GM12878 (cell line): ENCODE measurements around the gene SPATA16. TPM values are rescaled to one million over a fixed set of nuclear protein-coding genes. Genes with fewer than 3 reads are reported as not detected.
"Not testable (repeated sequence)": the region's sequence is repeated elsewhere in the genome, so short reads cannot be mapped to it uniquely, and the experiment has no call there.

Experiments used
- ATAC-seq: fragments of 200-7000 bp; cut with Tn5 transposase; 3 replicates; pipeline ENCODE4 v1.9.1; 2020; ENCODE audit warnings: mild to moderate bottlenecking, moderate library complexity
- BruUV-seq: library from RNA; stranded (reverse); fragments of 400-500 nt; replicated peaks from 2 replicates; lab custom pipeline; 2021; lab: Mats Ljungman, UMichigan
- CTCF ChIA-PET: fragments of 300-600 bp; sonication (Branson Sonifier 250); formaldehyde crosslinking; extraction: SDS; loops from one replicate; lab custom pipeline; 2021; ENCODE audit warnings: inconsistent platforms; lab: Yijun Ruan, JAX
- POLR2A ChIA-PET: fragments of 350-600 bp; formaldehyde crosslinking; extraction: SDS; loops from one replicate; lab custom pipeline; 2021; ENCODE audit warnings: inconsistent platforms; lab: Charles Lee
- RAD21 ChIA-PET: fragments of 300-600 bp; sonication (Branson Sonifier 250); formaldehyde crosslinking; loops from one replicate; lab custom pipeline; 2023; ENCODE audit warnings: antibody characterized with exemption; ENCODE audit not compliant: unreplicated experiment; lab: Charles Lee
- SMC1A ChIA-PET: fragments of 300-600 bp; sonication (Branson Sonifier 250); formaldehyde crosslinking; loops from one replicate; lab custom pipeline; 2023; ENCODE audit not compliant: unreplicated experiment, uncharacterized antibody; lab: Charles Lee
- DNase-seq: peaks from one replicate; pipeline ENCODE4 v3.0.0-alpha.2; 2011; ENCODE audit warnings: low read depth, low spot score
- FAIRE-seq: peaks from 3 replicates; lab custom pipeline; 2011; peaks lifted over from hg19 to GRCh38; lab: Jason Lieb, UNC
- H2AFZ ChIP-seq: 2 replicates; pipeline ENCODE4 v1.6.0; 2011; ENCODE audit warnings: low read depth, low read length, control low read depth; ENCODE audit not compliant: control insufficient read depth
- H3K27ac ChIP-seq: 2 replicates; pipeline ENCODE4 v1.5.1; 2011; ENCODE audit warnings: control low read depth; ENCODE audit not compliant: control insufficient read depth, insufficient read depth
- H3K27me3 ChIP-seq, 2 experiments: replicated peaks in 1 of 2; 2 replicates each; pipeline versions ENCODE4 v1.6.0 to v1.6.1; 2011; ENCODE audit warnings: low read length in 1 of 2; ENCODE audit not compliant: control insufficient read depth in 2 of 2, insufficient read depth in 2 of 2
- H3K36me3 ChIP-seq, 2 experiments: 2 replicates each; pipeline ENCODE4 v1.5.1; 2011; ENCODE audit warnings: low read length in 1 of 2; ENCODE audit not compliant: control insufficient read depth in 2 of 2, insufficient read depth in 2 of 2
- H3K4me1 ChIP-seq: 2 replicates; pipeline ENCODE4 v1.6.1; 2011; ENCODE audit warnings: mild to moderate bottlenecking, low read length, moderate library complexity, mixed read lengths; ENCODE audit not compliant: control insufficient read depth, insufficient read depth
- H3K4me2 ChIP-seq: 2 replicates; pipeline ENCODE4 v1.6.0; 2011; ENCODE audit warnings: control low read depth; ENCODE audit not compliant: control insufficient read depth, insufficient read depth
- H3K4me3 ChIP-seq: fragments of 200-600 bp; sonication (generic); 2 replicates; pipeline ENCODE4 v1.5.1; 2016
- H3K79me2 ChIP-seq: 2 replicates; pipeline ENCODE4 v1.6.0; 2011; ENCODE audit warnings: low read length; ENCODE audit not compliant: control insufficient read depth, insufficient read depth
- H3K9ac ChIP-seq: 2 replicates; pipeline ENCODE4 v1.8.0; 2011; ENCODE audit warnings: low read length, control low read depth, mixed read lengths; ENCODE audit not compliant: control insufficient read depth, insufficient read depth
- H3K9me3 ChIP-seq: replicated peaks from 3 replicates; pipeline ENCODE4 v1.5.1; 2011; ENCODE audit warnings: mild to moderate bottlenecking, low read length; ENCODE audit not compliant: control insufficient read depth, insufficient read depth
- H4K20me1 ChIP-seq: 2 replicates; pipeline ENCODE4 v1.6.0; 2011; ENCODE audit not compliant: control insufficient read depth, insufficient read depth
- DPF2 ChIP-seq: fragments of 450-650 bp; IDR thresholded peaks from 2 replicates; pipeline ENCODE4 v1.6.1; 2017; ENCODE audit warnings: mild to moderate bottlenecking
- HDAC2 ChIP-seq: fragments of 200-600 bp; sonication (generic); IDR thresholded peaks from 2 replicates; pipeline ENCODE4 v1.6.1; 2017
- NFYA ChIP-seq: IDR thresholded peaks from 2 replicates; pipeline ENCODE4 v1.6.1; 2011; ENCODE audit warnings: low read depth, mild to moderate bottlenecking, low read length, improper control_type of control experiment, borderline replicate concordance
- NR2C2 ChIP-seq: IDR thresholded peaks from 2 replicates; pipeline ENCODE4 v1.6.1; 2011; ENCODE audit warnings: borderline replicate concordance, low read depth; ENCODE audit not compliant: control insufficient read depth, insufficient read length
- NR2F1 ChIP-seq: fragments of 450-650 bp; conservative IDR thresholded peaks from 2 replicates; pipeline ENCODE4 v1.6.1; 2017; ENCODE audit warnings: mild to moderate bottlenecking
- PRDM15 ChIP-seq: fragments of 450-650 bp; formaldehyde crosslinking; IDR thresholded peaks from 2 replicates; pipeline ENCODE4 v1.4.0; 2020; ENCODE audit warnings: mild to moderate bottlenecking, moderate library complexity
- RELA ChIP-seq: fragments of 450-650 bp; IDR thresholded peaks from 2 replicates; pipeline ENCODE4 v1.8.0; 2014; ENCODE audit warnings: borderline replicate concordance; ENCODE audit not compliant: partially characterized antibody
- SREBF2 ChIP-seq: IDR thresholded peaks from 2 replicates; pipeline ENCODE4 v1.6.1; 2012; ENCODE audit warnings: mild to moderate bottlenecking, low read length
- WGBS: methylation state at CpG from one replicate; pipeline ENCODE4 v1.1.6; 2016; ENCODE audit warnings: low lambda C conversion rate; ENCODE audit not compliant: insufficient replicate concordance, insufficient coverage; ENCODE audit errors: missing lambda C conversion rate; 5-methylcytosine and 5-hydroxymethylcytosine counted together
- in situ Hi-C: fragments of 300-500 bp; cut with MboI; formaldehyde crosslinking; loops from 9 replicates; pipeline ENCODE4 v1.14.3; 2018; ENCODE audit warnings: mixed read lengths
- intact Hi-C: fragments of 100-400 bp; cut with micrococcal nuclease; formaldehyde crosslinking; loops from one replicate; pipeline ENCODE4 v1.14.2; 2022; ENCODE audit not compliant: unreplicated experiment
- polyA plus RNA-seq, 11 experiments: library from polyadenylated mRNA; depleted of rRNA in 4 of 11; unstranded in 6 of 11; stranded (reverse) in 5 of 11; fragments of >200 nt; fragmentation: Nextera tagmentation in 4 of 11; fragmentation: Illumina TruSeq in 1 of 11; extraction: Ambion mirVana in 4 of 11; extraction: Trizol in 1 of 11; gene quantifications; 1 replicate in 1 of 11; 2 replicates in 10 of 11; pipeline versions ENCODE4 v1.2.1 to v1.2.3, GENCODE V29; 2011 to 2016; ENCODE audit warnings: inconsistent platforms in 2 of 11, missing spikeins in 2 of 11, low read depth in 1 of 11
- total RNA-seq, 4 experiments: library from RNA; depleted of rRNA in 3 of 4; stranded (reverse); fragments of >200 nt in 3 of 4; fragmentation: Illumina TruSeq in 1 of 4; extraction: Trizol in 1 of 4; gene quantifications; 2 replicates each; pipeline versions ENCODE4 v1.2.1 to v1.2.3, GENCODE V29; 2013 to 2021

SPATA16 gene
- total and polyA plus RNA-seq, 10 of the 15 experiments (the other 5 are each of a cell fraction or from before 2014, with no cell fraction given), result 0.04 TPM; not detected in 9

GRCh38 chr3:172879381-172879780, 261.7 kb downstream of the SPATA16 start:
- H3K9me3 ChIP-seq, RAD21 ChIA-PET, H3K4me2 ChIP-seq, H3K4me3 ChIP-seq, intact Hi-C loops, H3K4me1 ChIP-seq, H2AFZ ChIP-seq, ATAC-seq, CTCF ChIA-PET, H3K9ac ChIP-seq, in situ Hi-C loops, SMC1A ChIA-PET, H3K27ac ChIP-seq, POLR2A ChIA-PET, H4K20me1 ChIP-seq, FAIRE-seq, H3K36me3 ChIP-seq, H3K27me3 ChIP-seq, H3K79me2 ChIP-seq, DNase-seq, BruUV-seq: not testable (repeated sequence)
- 0% methylated on average over 2 of the region's 2 CpGs for WGBS

- in situ Hi-C loops (no loop called here), intact Hi-C loops (no loop called here)
- ATAC-seq, result no peak
- H3K79me2 ChIP-seq, result no peaks in the 10 kb centered on the region
- no peak overlapping the region for H2AFZ ChIP-seq
- 48% methylated on average over 4 of the region's 4 CpGs for WGBS
- CTCF ChIA-PET, result no interaction called here
- H3K4me1 ChIP-seq, result no peaks in the 10 kb centered on the region
- FAIRE-seq, result no peak
- RAD21 ChIA-PET, result no interaction called here
- POLR2A ChIA-PET, result no interaction called here
- TF ChIP-seq NR2F1 (no peak), NR2C2 (no peak), RELA (no peak), HDAC2 (no peak), SREBF2 (no peak), PRDM15 (CRISPR knock-in tag) (no peak), DPF2 (no peak), NFYA (no peak)
- H3K4me3 ChIP-seq, result no peak overlapping the region
- no peaks in the 10 kb centered on the region for H4K20me1 ChIP-seq
- H3K9ac ChIP-seq, result no peak overlapping the region
- no peak for DNase-seq
- H3K36me3 ChIP-seq, result no peaks in the 10 kb centered on the region
- SMC1A ChIA-PET, result no interaction called here
- no TSS peak for BruUV-seq
- no peaks in the 10 kb centered on the region for H3K9me3 ChIP-seq
- H3K4me2 ChIP-seq, result no peak overlapping the region
- H3K27me3 ChIP-seq, result no peaks in the 10 kb centered on the region
- no peak overlapping the region for H3K27ac ChIP-seq
Measured at GRCh38 chr3:172877011-172877410, 264.0 kb downstream of the SPATA16 start.
